Activated T-cell treated with anti-CD3 and anti-CD28 coated beads, Interleukin-2, amount 50 U/mL, for 72 hours (primary cell): ENCODE data around the gene HIPK4. TPM values are rescaled to one million over a fixed set of nuclear protein-coding genes. Genes with fewer than 3 reads are reported as not detected.
"Not testable (repeated sequence)": the region's sequence is repeated elsewhere in the genome, so short reads cannot be mapped to it uniquely, and the experiment has no call there.

Source experiments
- ATAC-seq, 2 donors: fragments of 150-1000 bp; cut with Tn5 transposase; replicated peaks in 1 of 2; 2 replicates each; pipeline ENCODE4 v1.10.0; 2021; ENCODE audit warnings: moderate library complexity in 2 of 2, mild to moderate bottlenecking in 1 of 2
- DNase-seq, 2 donors: peaks; one replicate each; pipeline ENCODE4 v3.0.0; 2021 to 2022; ENCODE audit warnings: mixed read lengths in 1 of 2
- H3K27ac Mint-ChIP-seq: one replicate; pipeline ENCODE4 v1.8.0; 2022; ENCODE audit warnings: mild to moderate bottlenecking, moderate library complexity, mixed read lengths
- H3K27me3 Mint-ChIP-seq: one replicate; pipeline ENCODE4 v1.8.0; 2022; ENCODE audit warnings: low read depth, mixed read lengths
- H3K36me3 Mint-ChIP-seq, 2 donors: one replicate each; pipeline ENCODE4 v1.8.0; 2022; ENCODE audit warnings: mixed read lengths in 2 of 2, mild to moderate bottlenecking in 1 of 2; ENCODE audit not compliant: insufficient read depth in 2 of 2
- H3K4me1 Mint-ChIP-seq: one replicate; pipeline ENCODE4 v1.8.0; 2022; ENCODE audit warnings: low read depth, mixed read lengths
- H3K4me3 Mint-ChIP-seq, 2 donors: one replicate each; pipeline ENCODE4 v1.8.0; 2022; ENCODE audit warnings: mild to moderate bottlenecking in 2 of 2, mixed read lengths in 2 of 2, moderate library complexity in 2 of 2
- H3K9me3 Mint-ChIP-seq, 2 donors: one replicate each; pipeline ENCODE4 v1.8.0; 2022; ENCODE audit warnings: mixed read lengths in 2 of 2
- total RNA-seq, 2 donors: library from RNA; stranded (reverse); gene quantifications; one replicate each; pipeline ENCODE4 v1.2.3, GENCODE V29; 2022

The HIPK4 gene
- total RNA-seq, 2 donors from 2014 or later, result 0.12 TPM; not detected in 1

DNA sequence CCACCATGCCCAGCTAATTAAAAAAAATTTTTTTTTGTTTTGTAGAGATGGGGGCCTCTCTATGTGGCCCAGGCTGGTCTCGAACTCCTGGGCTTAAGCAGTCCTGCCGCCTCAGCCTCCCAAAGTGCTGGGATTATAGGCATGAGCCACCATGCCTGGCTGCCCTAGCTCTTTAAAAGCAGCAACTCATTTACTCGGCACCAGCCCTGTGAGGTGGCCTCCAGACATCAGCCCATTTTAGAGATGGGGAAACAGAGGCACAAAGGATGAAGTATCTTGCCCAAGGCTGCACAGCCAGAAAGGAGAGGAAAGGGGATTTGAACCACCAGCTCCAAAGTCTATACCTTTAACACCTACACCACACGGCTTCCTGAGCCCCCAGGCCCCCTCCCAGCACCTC, 22.9 kb upstream of the HIPK4 start:
- H3K4me3 Mint-ChIP-seq, result no peak overlapping the region
- H3K27ac Mint-ChIP-seq, result no peak overlapping the region
- no peaks in the 10 kb centered on the region for H3K9me3 Mint-ChIP-seq
- no peaks in the 10 kb centered on the region for H3K36me3 Mint-ChIP-seq
- DNase-seq (no peak), ATAC-seq (no peak)
- H3K4me1 Mint-ChIP-seq, result peaks cover 13% of the 10 kb centered on the region
- H3K27me3 Mint-ChIP-seq, result no peaks in the 10 kb centered on the region

- H3K27me3 Mint-ChIP-seq, result no peaks in the 10 kb centered on the region
- peaks cover 12% of the 10 kb centered on the region for H3K4me1 Mint-ChIP-seq
- no peak for ATAC-seq
Observed at GRCh38 chr19:40411958-40412499, 22.0 kb upstream of the HIPK4 start.

DNA sequence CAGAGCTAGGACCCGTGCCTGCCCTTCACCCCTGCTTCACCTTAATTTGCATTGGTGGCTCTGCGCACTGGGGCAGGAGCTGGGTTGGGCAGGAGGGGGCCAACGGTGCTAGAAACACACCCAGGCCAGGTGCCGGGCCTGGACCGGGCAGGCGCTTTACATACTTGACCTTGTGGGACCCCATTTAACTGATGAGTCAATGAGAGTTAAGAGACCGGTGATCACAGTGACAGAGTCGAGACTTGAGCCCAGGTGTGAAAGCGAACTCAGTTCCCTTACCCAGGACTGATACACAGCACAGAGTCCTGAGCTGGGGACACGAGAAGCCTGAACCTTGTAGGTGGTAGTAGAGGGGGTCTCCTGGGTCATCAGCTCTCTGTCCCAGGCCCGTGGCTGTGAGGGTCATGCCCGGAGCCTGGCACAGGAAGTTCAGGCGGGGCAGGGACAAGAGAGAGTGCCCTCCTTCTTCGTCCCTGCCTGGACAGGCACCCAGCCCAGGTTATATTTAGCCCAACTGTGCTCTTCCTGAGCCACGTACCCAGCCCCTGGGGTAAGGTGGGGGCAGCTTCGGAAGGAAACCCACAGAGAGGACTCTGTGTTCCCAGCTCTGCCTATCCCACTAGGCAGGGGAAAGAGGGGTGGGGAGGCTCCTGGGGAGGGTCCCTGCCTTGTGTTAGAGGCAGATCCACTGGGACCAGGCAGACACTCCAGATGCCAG, 21.3 kb upstream of the HIPK4 start:
- Mint-ChIP-seq H3K27ac (no peak overlapping the region), H3K9me3 (no peaks in the 10 kb centered on the region), H3K36me3 (no peaks in the 10 kb centered on the region), H3K27me3 (no peaks in the 10 kb centered on the region), H3K4me3 (no peak overlapping the region), H3K4me1 (peaks cover 8% of the 10 kb centered on the region)
- ATAC-seq (no peak), DNase-seq (no peak)

More at GRCh38 chr19:40411958-40412499, 22.0 kb upstream of the HIPK4 start:
- no peak overlapping the region for H3K4me3 Mint-ChIP-seq
- no peaks in the 10 kb centered on the region for H3K36me3 Mint-ChIP-seq
- no peak for DNase-seq
- no peak overlapping the region for H3K27ac Mint-ChIP-seq
- H3K9me3 Mint-ChIP-seq, result no peaks in the 10 kb centered on the region

- DNase-seq (no peak), ATAC-seq (no peak)
- no peak overlapping the region for H3K4me3 Mint-ChIP-seq
- no peaks in the 10 kb centered on the region for H3K36me3 Mint-ChIP-seq
- no peaks in the 10 kb centered on the region for H3K27me3 Mint-ChIP-seq
- H3K27ac Mint-ChIP-seq, result no peak overlapping the region
- peaks cover 8% of the 10 kb centered on the region for H3K4me1 Mint-ChIP-seq
- H3K9me3 Mint-ChIP-seq, result no peaks in the 10 kb centered on the region
Observed at GRCh38 chr19:40410030-40410389, 20.0 kb upstream of the HIPK4 start.

DNA sequence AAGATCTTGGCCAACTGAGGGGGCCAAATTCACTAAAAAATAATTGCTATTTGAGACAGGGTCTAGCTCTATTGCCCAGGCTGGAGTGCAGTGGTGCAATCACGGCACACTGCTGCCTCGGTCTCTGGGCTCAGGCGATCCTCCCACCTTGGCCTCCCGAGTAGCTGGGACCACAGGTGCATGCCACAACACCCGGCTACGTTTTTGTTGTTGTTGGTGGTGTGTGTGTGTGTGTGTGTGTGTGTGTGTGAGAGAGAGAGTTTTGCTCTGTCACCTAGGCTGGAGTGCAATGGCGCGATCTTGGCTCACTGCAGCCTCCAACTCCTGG, 18.6 kb upstream of the HIPK4 start:
- not testable (repeated sequence) for H3K4me3 Mint-ChIP-seq

GRCh38 chr19:40407714-40408597, 18.0 kb upstream of the HIPK4 start:
- DNase-seq (no peak), ATAC-seq (no peak)
- Mint-ChIP-seq H3K4me1 (peaks cover 24% of the 10 kb centered on the region), H3K4me3 (no peak overlapping the region), H3K9me3 (no peaks in the 10 kb centered on the region), H3K27ac (no peak overlapping the region), H3K27me3 (no peaks in the 10 kb centered on the region), H3K36me3 (no peaks in the 10 kb centered on the region)

More for the DNA sequence above, 18.6 kb upstream of the HIPK4 start:
- peaks cover 18% of the 10 kb centered on the region for H3K4me1 Mint-ChIP-seq
- not testable (repeated sequence) for H3K9me3 Mint-ChIP-seq, H3K36me3 Mint-ChIP-seq, ATAC-seq, DNase-seq, H3K27ac Mint-ChIP-seq, H3K27me3 Mint-ChIP-seq

GRCh38 chr19:40403262-40403984, 13.4 kb upstream of the HIPK4 start:
- Mint-ChIP-seq H3K9me3 (no peaks in the 10 kb centered on the region), H3K4me1 (peaks cover 39% of the 10 kb centered on the region), H3K4me3 (peak overlapping the region; percentile 89 to 91), H3K27me3 (no peaks in the 10 kb centered on the region), H3K27ac (no peak overlapping the region), H3K36me3 (no peaks in the 10 kb centered on the region)
- DNase-seq, result peak; percentile 90
- ATAC-seq, result peak; percentile 67 to 75

- no peaks in the 10 kb centered on the region for H3K36me3 Mint-ChIP-seq
- H3K4me1 Mint-ChIP-seq, result peaks cover 30% of the 10 kb centered on the region
- DNase-seq, result no peak
- H3K4me3 Mint-ChIP-seq, result no peak overlapping the region
- H3K9me3 Mint-ChIP-seq, result no peaks in the 10 kb centered on the region
- no peak for ATAC-seq
- H3K27me3 Mint-ChIP-seq, result no peaks in the 10 kb centered on the region
- H3K27ac Mint-ChIP-seq, result no peak overlapping the region
Observed at GRCh38 chr19:40400559-40400958, 10.6 kb upstream of the HIPK4 start.

DNA sequence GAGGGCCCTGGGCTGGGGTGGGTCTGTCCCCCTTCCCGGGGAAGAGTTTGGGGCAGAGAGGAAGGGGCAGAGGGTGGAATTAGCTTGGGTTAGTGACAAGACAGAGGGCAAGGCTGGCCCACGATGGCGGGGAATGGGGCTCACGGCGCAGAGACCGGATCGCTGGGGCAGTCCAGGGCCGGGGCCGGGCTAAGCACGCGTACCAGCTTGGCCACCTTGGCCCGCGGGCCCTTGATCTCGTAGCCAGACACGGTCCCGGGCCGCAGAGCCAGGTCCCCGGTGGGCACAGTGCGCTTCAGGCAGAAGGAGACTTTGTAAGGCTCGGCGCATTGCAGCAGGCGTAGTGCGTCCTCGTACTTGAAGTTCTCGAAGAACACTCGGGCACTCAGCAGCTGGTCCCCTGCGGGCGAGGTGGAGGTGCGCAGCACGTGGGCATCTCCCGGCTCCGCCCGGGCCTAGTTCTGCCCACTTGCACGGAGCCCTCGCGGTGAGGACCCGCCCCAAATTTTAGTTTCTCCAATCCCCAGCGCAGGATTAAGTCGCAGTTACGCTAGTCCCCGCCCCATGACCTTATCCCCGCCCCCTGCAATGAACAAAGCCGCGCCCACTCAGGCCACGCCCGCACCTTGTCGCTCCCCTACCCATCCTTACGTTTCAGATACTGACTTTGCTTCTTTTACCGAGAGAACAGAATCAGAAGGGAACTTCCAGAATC, 8.6 kb upstream of the HIPK4 start:
- Mint-ChIP-seq H3K4me3 (peak overlapping the region in 1 of 2 donors; percentile 14), H3K4me1 (peaks cover 21% of the 10 kb centered on the region), H3K27ac (no peak overlapping the region), H3K27me3 (no peaks in the 10 kb centered on the region), H3K9me3 (no peaks in the 10 kb centered on the region), H3K36me3 (no peaks in the 10 kb centered on the region)
- DNase-seq, result peak; percentile 63 to 75
- peak; percentile 76 to 84 for ATAC-seq

DNA sequence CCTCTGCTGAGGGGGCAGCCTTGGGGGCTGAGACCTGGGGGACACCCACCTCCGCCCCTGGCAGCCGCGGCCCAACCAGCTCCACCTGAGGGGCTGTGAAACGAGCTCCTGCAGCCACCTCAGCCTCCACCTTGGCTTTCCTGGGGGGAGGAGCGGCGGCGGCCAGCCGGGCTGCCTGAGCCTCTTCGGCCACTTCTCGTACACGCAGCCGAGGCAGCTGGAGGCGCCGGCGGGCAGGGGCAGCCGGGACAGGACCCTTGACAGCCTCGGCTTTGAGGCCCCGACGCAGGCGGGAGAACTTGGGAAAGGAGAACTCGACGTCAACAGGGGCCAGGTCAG, 7.6 kb upstream of the HIPK4 start:
- Mint-ChIP-seq H3K9me3 (no peaks in the 10 kb centered on the region), H3K27ac (no peak overlapping the region), H3K27me3 (no peaks in the 10 kb centered on the region), H3K4me1 (peaks cover 13% of the 10 kb centered on the region), H3K4me3 (no peak overlapping the region), H3K36me3 (no peaks in the 10 kb centered on the region)
- ATAC-seq (no peak), DNase-seq (no peak)

DNA sequence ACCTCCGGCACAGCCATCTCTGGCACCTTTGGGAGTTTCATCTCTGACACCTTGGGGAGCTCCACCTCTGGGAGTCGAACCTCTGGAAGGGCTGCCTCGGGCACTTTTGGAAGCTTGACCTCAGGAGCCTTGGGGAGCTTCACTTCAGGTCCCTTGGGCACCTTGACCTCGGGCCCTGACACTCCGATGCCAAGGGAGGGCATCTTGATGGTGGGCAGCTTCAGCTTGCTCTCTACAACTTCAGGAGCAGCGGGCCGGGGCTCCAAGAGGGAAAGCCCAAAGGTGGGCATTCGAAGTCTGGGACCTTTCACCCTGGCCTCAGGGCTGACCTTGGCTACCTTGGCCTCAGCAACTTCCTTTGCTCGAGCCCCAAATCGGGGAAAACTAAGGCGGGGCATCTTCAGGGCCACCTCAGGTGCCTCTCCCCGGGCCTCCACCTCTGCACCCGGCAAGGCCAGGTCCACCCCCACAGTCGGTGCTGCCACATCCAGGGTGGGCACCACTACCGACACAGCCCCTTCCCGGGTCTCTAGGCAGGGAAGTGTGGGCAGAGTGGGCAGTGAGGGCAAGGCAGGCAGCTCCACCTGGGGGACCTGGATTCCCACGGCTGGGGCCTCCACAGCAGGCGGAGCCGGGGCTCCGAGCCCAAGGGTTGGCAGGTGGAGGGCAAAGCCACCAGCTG, 7.0 kb upstream of the HIPK4 start:
- no peaks in the 10 kb centered on the region for H3K27me3 Mint-ChIP-seq
- H3K27ac Mint-ChIP-seq, result no peak overlapping the region
- H3K4me3 Mint-ChIP-seq, result no peak overlapping the region

DNA sequence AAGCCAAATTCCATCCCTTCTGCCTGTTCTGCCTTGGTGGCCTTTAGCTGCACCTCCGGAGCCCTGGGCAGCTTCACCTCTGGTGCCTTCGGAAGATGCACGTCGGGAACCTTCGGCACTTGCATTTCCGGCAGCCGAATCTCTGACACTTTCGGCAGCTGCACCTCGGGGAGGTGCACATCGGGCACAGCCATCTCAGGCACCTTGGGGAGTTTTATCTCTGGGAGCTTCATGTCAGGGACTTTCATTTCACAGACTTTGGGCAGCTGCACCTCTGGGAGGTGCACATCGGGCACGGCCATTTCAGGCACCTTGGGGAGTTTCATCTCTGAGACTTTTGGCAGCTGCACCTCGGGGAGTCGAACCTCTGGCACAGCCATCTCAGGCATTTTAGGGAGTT, 6.0 kb upstream of the HIPK4 start:
- Mint-ChIP-seq H3K9me3 (no peaks in the 10 kb centered on the region), H3K4me1 (peaks cover 11% of the 10 kb centered on the region), H3K36me3 (no peaks in the 10 kb centered on the region), H3K27ac (no peak overlapping the region), H3K27me3 (no peaks in the 10 kb centered on the region), H3K4me3 (no peak overlapping the region)
- ATAC-seq (no peak), DNase-seq (no peak)

More for the DNA sequence above, 7.0 kb upstream of the HIPK4 start:
- DNase-seq (no peak), ATAC-seq (no peak)
- Mint-ChIP-seq H3K9me3 (no peaks in the 10 kb centered on the region), H3K4me1 (peaks cover 13% of the 10 kb centered on the region), H3K36me3 (no peaks in the 10 kb centered on the region)
